NB4 (cell line): Measurements from ENCODE around the gene DPYSL5.

Experiments used
- DNase-seq: peaks from one replicate; pipeline ENCODE4 v3.0.0; 2010; ENCODE audit warnings: low read depth
- H3K4me3 ChIP-seq: one replicate; pipeline ENCODE4 v1.5.1; 2011; ENCODE audit warnings: mild to moderate bottlenecking, low read depth, low read length, moderate library complexity
- CTCF ChIP-seq: IDR thresholded peaks from one replicate; pipeline ENCODE4 v1.5.1; 2012; ENCODE audit warnings: low read depth, low read length
- MAX ChIP-seq: IDR thresholded peaks from 2 replicates; pipeline ENCODE4 v1.6.1; 2011; ENCODE audit warnings: low read depth, low read length
- MYC ChIP-seq: IDR thresholded peaks from 2 replicates; pipeline ENCODE4 v1.6.1; 2011; ENCODE audit warnings: low read depth, low read length
- POLR2A ChIP-seq: IDR thresholded peaks from 2 replicates; pipeline ENCODE4 v1.6.1; 2011; ENCODE audit warnings: mild to moderate bottlenecking; ENCODE audit not compliant: insufficient read length; ENCODE audit errors: extremely low read depth

Gene DPYSL5

GRCh38 chr2:26933431-26934334, 85.8 kb downstream of the DPYSL5 start:
- no peak for DNase-seq
- no peak overlapping the region for H3K4me3 ChIP-seq
- TF ChIP-seq MAX (no peak), CTCF (no peak), MYC (no peak), POLR2A (no peak)

GRCh38 chr2:26934335-26934724, 86.4 kb downstream of the DPYSL5 start:
- TF ChIP-seq MYC, result no peak
- no peak for TF ChIP-seq CTCF
- no peak for TF ChIP-seq MAX
- no peak for TF ChIP-seq POLR2A
- H3K4me3 ChIP-seq, result no peak overlapping the region
- DNase-seq, result no peak

- no peak for DNase-seq
- TF ChIP-seq MYC (no peak), CTCF (no peak), POLR2A (no peak), MAX (no peak)
- no peak overlapping the region for H3K4me3 ChIP-seq
These were observed 87.1 kb downstream of the DPYSL5 start for GRCh38 chr2:26934985-26935384.

- TF ChIP-seq MYC, result no peak
- DNase-seq, result no peak
- H3K4me3 ChIP-seq, result no peak overlapping the region
These were observed 88.9 kb downstream of the DPYSL5 start for GRCh38 chr2:26936855-26937254.

- DNase-seq, result peak; percentile 32
- H3K4me3 ChIP-seq, result no peak overlapping the region
- TF ChIP-seq CTCF (no peak), POLR2A (no peak), MAX (no peak), MYC (no peak)
These were observed 90.6 kb downstream of the DPYSL5 start for GRCh38 chr2:26938399-26939118.

- no peak overlapping the region for H3K4me3 ChIP-seq
- TF ChIP-seq MAX (no peak), POLR2A (no peak), CTCF (no peak), MYC (no peak)
- no peak for DNase-seq
These were observed 92.1 kb downstream of the DPYSL5 start for GRCh38 chr2:26940001-26940400.
